Mesenchymal stem cell (in vitro differentiated cells and primary cell): ENCODE results near the gene SLC35E1.

Source experiments
- DNase-seq: peaks from one replicate; pipeline ENCODE4 v3.0.0-alpha.2; 2013
- H2AFZ ChIP-seq: one replicate; pipeline ENCODE4 v1.6.1; 2013; ENCODE audit warnings: low read depth, mild to moderate bottlenecking, control low read depth, inconsistent platforms, low read length, moderate library complexity
- H2AK5ac ChIP-seq: 2 replicates; pipeline ENCODE4 v1.6.1; 2013; ENCODE audit warnings: low read length, moderate library complexity, mild to moderate bottlenecking, inconsistent platforms; ENCODE audit not compliant: severe bottlenecking
- H2BK120ac ChIP-seq: one replicate; pipeline ENCODE4 v1.6.1; 2013; ENCODE audit warnings: low read depth, mild to moderate bottlenecking, inconsistent platforms, low read length, moderate library complexity
- H2BK12ac ChIP-seq, 2 experiments: one replicate each; pipeline ENCODE4 v1.6.1; 2013; ENCODE audit warnings: inconsistent platforms in 2 of 2, low read length in 2 of 2, mild to moderate bottlenecking in 2 of 2, moderate library complexity in 2 of 2, control low read depth in 1 of 2
- H2BK15ac ChIP-seq: one replicate; pipeline ENCODE4 v1.6.1; 2013; ENCODE audit warnings: mild to moderate bottlenecking, low read depth, inconsistent platforms; ENCODE audit not compliant: poor library complexity, severe bottlenecking
- H2BK5ac ChIP-seq: 2 replicates; pipeline ENCODE4 v1.6.1; 2013; ENCODE audit warnings: low read depth, mild to moderate bottlenecking, low read length, control low read depth, inconsistent platforms; ENCODE audit not compliant: poor library complexity, severe bottlenecking
- H3K14ac ChIP-seq, 2 experiments: one replicate each; pipeline ENCODE4 v1.6.1; 2013; ENCODE audit warnings: inconsistent platforms in 2 of 2, low read length in 2 of 2, control low read depth in 1 of 2, mild to moderate bottlenecking in 1 of 2, moderate library complexity in 1 of 2
- H3K18ac ChIP-seq, 2 experiments: one replicate each; pipeline ENCODE4 v1.6.1; 2013; ENCODE audit warnings: inconsistent platforms in 2 of 2, low read length in 2 of 2, control low read depth in 1 of 2, low read depth in 1 of 2, mild to moderate bottlenecking in 1 of 2
- H3K23ac ChIP-seq, 2 experiments: one replicate each; pipeline ENCODE4 v1.6.1; 2013; ENCODE audit warnings: inconsistent platforms in 2 of 2, low read length in 2 of 2, mild to moderate bottlenecking in 2 of 2, moderate library complexity in 2 of 2, control low read depth in 1 of 2
- H3K27ac ChIP-seq: 2 replicates; pipeline ENCODE4 v1.5.1; 2013; ENCODE audit warnings: mild to moderate bottlenecking, moderate library complexity, low read length, control low read depth, inconsistent platforms; ENCODE audit not compliant: poor library complexity, severe bottlenecking
- H3K27me3 ChIP-seq, 2 experiments: 2 replicates each; pipeline versions ENCODE4 v1.6.1 to v1.7.0; 2013; ENCODE audit warnings: low read length in 2 of 2, mild to moderate bottlenecking in 2 of 2, moderate library complexity in 2 of 2, control low read depth in 1 of 2, inconsistent platforms in 1 of 2; ENCODE audit not compliant: control insufficient read depth in 1 of 2, insufficient read depth in 1 of 2
- H3K36me3 ChIP-seq, 2 experiments: 2 replicates each; pipeline versions ENCODE4 v1.6.1 to v1.7.0; 2013; ENCODE audit warnings: low read length in 2 of 2, control low read depth in 1 of 2, inconsistent platforms in 1 of 2, low read depth in 1 of 2, mild to moderate bottlenecking in 1 of 2; ENCODE audit not compliant: insufficient read depth in 2 of 2, control insufficient read depth in 1 of 2
- H3K4ac ChIP-seq, 2 experiments: one replicate each; pipeline ENCODE4 v1.6.1; 2013; ENCODE audit warnings: inconsistent platforms in 2 of 2, low read length in 2 of 2, mild to moderate bottlenecking in 2 of 2, moderate library complexity in 2 of 2, control low read depth in 1 of 2, low read depth in 1 of 2
- H3K4me1 ChIP-seq: 2 replicates; pipeline ENCODE4 v1.6.1; 2013; ENCODE audit warnings: low read depth, low read length, control low read depth; ENCODE audit not compliant: control insufficient read depth, insufficient read depth
- H3K4me2 ChIP-seq: 2 replicates; pipeline ENCODE4 v1.6.1; 2013; ENCODE audit warnings: low read length, mild to moderate bottlenecking, inconsistent platforms; ENCODE audit not compliant: poor library complexity, severe bottlenecking
- H3K4me3 ChIP-seq, 2 experiments: 2 replicates each; pipeline versions ENCODE4 v1.5.1 to v1.7.0; 2013; ENCODE audit warnings: low read length in 2 of 2, mild to moderate bottlenecking in 2 of 2, control low read depth in 1 of 2, low read depth in 1 of 2; ENCODE audit not compliant: insufficient read depth in 1 of 2
- H3K79me1 ChIP-seq: replicated peaks from 2 replicates; pipeline ENCODE4 v1.6.1; 2013; ENCODE audit warnings: mild to moderate bottlenecking, control low read depth, low read length, inconsistent platforms; ENCODE audit not compliant: poor library complexity, severe bottlenecking
- H3K9ac ChIP-seq: 2 replicates; pipeline ENCODE4 v1.7.0; 2013; ENCODE audit warnings: mild to moderate bottlenecking, low read length, moderate library complexity
- H3K9me3 ChIP-seq: 2 replicates; pipeline ENCODE4 v1.7.0; 2013; ENCODE audit warnings: mild to moderate bottlenecking, low read length; ENCODE audit not compliant: control insufficient read depth
- H4K8ac ChIP-seq: one replicate; pipeline ENCODE4 v1.6.1; 2013; ENCODE audit warnings: inconsistent platforms, mild to moderate bottlenecking, low read length, moderate library complexity
- H4K91ac ChIP-seq: one replicate; pipeline ENCODE4 v1.6.1; 2013; ENCODE audit warnings: mild to moderate bottlenecking, low read length, inconsistent platforms
- WGBS: methylation state at CpG from one replicate; pipeline ENCODE4 v1.1.7; 2013; ENCODE audit warnings: mixed read lengths; 5-methylcytosine and 5-hydroxymethylcytosine counted together

SLC35E1 gene

GRCh38 chr19:16542910-16543472 lies 29.2 kb downstream of the SLC35E1 start:
- Histone ChIP-seq H3K9ac (peak overlapping the region; percentile 99), H2AK5ac (peak overlapping the region; percentile 35), H3K14ac (no peak overlapping the region), H3K4me3 (peak overlapping the region; percentile 93 to 99), H2BK120ac (no peak overlapping the region), H2BK5ac (peak overlapping the region; percentile 54), H3K27ac (peak overlapping the region; percentile 45), H3K79me1 (peaks cover 5% of the 10 kb centered on the region), H3K23ac (peak overlapping the region in 1 of 2 experiments; percentile 96), H3K4ac (peak overlapping the region; percentile 88 to 96), H3K4me2 (peak overlapping the region; percentile 82), H3K36me3 (peaks cover 15 to 32% of the 10 kb centered on the region in 2 experiments), H2BK12ac (no peak overlapping the region), H3K18ac (peak overlapping the region; percentile 69 to 73), H2AFZ (peak overlapping the region; percentile 72), H3K4me1 (peaks cover 9% of the 10 kb centered on the region), H4K91ac (peak overlapping the region; percentile 68), H4K8ac (peak overlapping the region; percentile 71), H2BK15ac (peak overlapping the region; percentile 40), H3K9me3 (no peaks in the 10 kb centered on the region), H3K27me3 (no peaks in the 10 kb centered on the region)
- peak; percentile 29 for DNase-seq
- WGBS = 6% methylated on average over 14 of the region's 15 CpGs

DNA sequence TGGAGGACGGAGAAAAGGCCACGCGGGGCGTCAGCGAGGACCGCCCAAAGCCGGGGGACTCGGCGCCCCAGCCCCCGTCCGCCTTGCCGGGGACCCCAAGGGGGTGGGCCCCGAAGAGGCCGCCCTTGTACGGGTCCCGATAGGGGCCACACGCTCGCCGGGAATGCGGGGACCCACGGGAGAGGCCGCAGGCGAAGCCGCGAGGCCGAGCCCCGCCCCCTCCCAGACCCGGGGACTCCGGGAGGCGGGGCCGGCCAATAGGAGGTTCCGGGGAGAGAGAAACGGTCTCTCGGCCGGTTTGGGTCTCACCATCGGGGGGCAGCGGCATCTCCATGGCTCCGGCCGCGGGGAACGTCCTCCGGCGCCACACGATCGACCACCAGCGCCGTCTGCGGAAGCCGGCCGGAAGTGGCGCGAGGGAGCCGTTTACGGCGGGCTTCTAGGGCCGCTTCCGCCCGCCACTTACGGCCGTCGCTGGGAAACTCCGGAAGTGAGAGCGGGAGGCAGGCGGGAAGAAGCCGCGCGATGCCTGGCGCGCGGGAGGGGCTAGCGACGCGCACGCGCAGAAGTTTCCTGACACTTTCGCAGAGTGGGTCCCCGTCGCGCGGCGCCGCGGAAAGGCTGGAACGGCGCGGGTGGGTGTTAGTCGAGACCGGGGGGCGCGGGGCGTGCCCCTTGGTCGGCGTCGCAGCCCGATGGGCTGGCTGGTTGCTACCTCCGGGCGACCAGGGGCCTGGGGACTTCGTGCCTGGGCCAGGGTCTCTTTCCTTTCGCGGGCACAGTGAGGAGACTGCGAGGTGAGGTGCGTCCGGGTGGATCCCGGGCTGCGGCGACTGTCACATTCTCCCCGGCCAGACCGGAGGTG lies 29.9 kb downstream of the SLC35E1 start, which contains the start of gene CHERP:
Gene CHERP, minus strand, starts transcription at position 393 of the 865 bp plus-strand sequence. Its CDS starts 59 bp downstream, at position 334.
- H2BK120ac ChIP-seq = peak within 1 kb of the TSS; percentile 4
- peak within 1 kb of the TSS; percentile 72 to 73 for H3K18ac ChIP-seq
- DNase-seq = peak; percentile 94
- H2BK12ac ChIP-seq = no peak within 1 kb of the TSS
- H2BK5ac ChIP-seq = peak within 1 kb of the TSS; percentile 89
- peaks cover 5% of the 10 kb centered on the region for H3K79me1 ChIP-seq
- peak within 1 kb of the TSS; percentile 93 to 99 for H3K4me3 ChIP-seq
- H3K9ac ChIP-seq = peak within 1 kb of the TSS; percentile 99
- H3K36me3 ChIP-seq = peaks cover 22 to 39% of the 10 kb centered on the region in 2 experiments
- H2AK5ac ChIP-seq = peak within 1 kb of the TSS; percentile 35
- H3K9me3 ChIP-seq = no peaks in the 10 kb centered on the region
- peak within 1 kb of the TSS; percentile 68 for H4K91ac ChIP-seq
- H3K14ac ChIP-seq = peak within 1 kb of the TSS in 1 of 2 experiments; percentile 39
- H2BK15ac ChIP-seq = peak within 1 kb of the TSS; percentile 80
- H3K23ac ChIP-seq = peak within 1 kb of the TSS in 1 of 2 experiments; percentile 96
- no peaks in the 10 kb centered on the region for H3K27me3 ChIP-seq
- peaks cover 9% of the 10 kb centered on the region for H3K4me1 ChIP-seq
- H2AFZ ChIP-seq = peak within 1 kb of the TSS; percentile 72
- H3K27ac ChIP-seq = peak within 1 kb of the TSS; percentile 79
- H4K8ac ChIP-seq = peak within 1 kb of the TSS; percentile 84
- under 1% methylated on average over 97 of the region's 108 CpGs for WGBS
- H3K4ac ChIP-seq = peak within 1 kb of the TSS; percentile 88 to 96
- peak within 1 kb of the TSS; percentile 82 for H3K4me2 ChIP-seq

GRCh38 chr19:16541526-16542044 lies 30.6 kb downstream of the SLC35E1 start:
- H3K14ac ChIP-seq = peak overlapping the region in 1 of 2 experiments; percentile 39
- no peak for DNase-seq
- H2BK15ac ChIP-seq = no peak overlapping the region
- 3% methylated on average over 29 of the region's 29 CpGs for WGBS
- H3K4me1 ChIP-seq = peaks cover 9% of the 10 kb centered on the region
- peak overlapping the region in 1 of 2 experiments; percentile 40 for H3K23ac ChIP-seq
- peak overlapping the region; percentile 72 to 73 for H3K18ac ChIP-seq
- peak overlapping the region; percentile 78 for H3K4me2 ChIP-seq
- H3K4me3 ChIP-seq = peak overlapping the region; percentile 84 to 99
- no peak overlapping the region for H4K91ac ChIP-seq
- H2AK5ac ChIP-seq = no peak overlapping the region
- H2AFZ ChIP-seq = no peak overlapping the region
- H3K27ac ChIP-seq = peak overlapping the region; percentile 55
- no peak overlapping the region for H2BK12ac ChIP-seq
- peak overlapping the region; percentile 4 for H2BK120ac ChIP-seq
- H3K36me3 ChIP-seq = peaks cover 28 to 46% of the 10 kb centered on the region in 2 experiments
- no peaks in the 10 kb centered on the region for H3K27me3 ChIP-seq
- no peak overlapping the region for H4K8ac ChIP-seq
- peak overlapping the region; percentile 99 for H3K9ac ChIP-seq
- peak overlapping the region in 1 of 2 experiments; percentile 11 for H3K4ac ChIP-seq
- peaks cover 5% of the 10 kb centered on the region for H3K79me1 ChIP-seq
- no peak overlapping the region for H2BK5ac ChIP-seq
- no peaks in the 10 kb centered on the region for H3K9me3 ChIP-seq
